H9 (cell line): ENCODE results near the gene HMCES. TPM values are rescaled to one million over a fixed set of nuclear protein-coding genes. Genes with fewer than 3 reads are reported as not detected.

Experiments used
- DNase-seq: peaks from one replicate; pipeline ENCODE4 v3.0.0-alpha.2; 2017
- H2AFZ ChIP-seq: one replicate; pipeline ENCODE4 v1.6.1; 2013; ENCODE audit warnings: mild to moderate bottlenecking, low read length, control low read depth, moderate library complexity
- H2AK5ac ChIP-seq: 2 replicates; pipeline ENCODE4 v1.6.1; 2013; ENCODE audit warnings: low read length, control low read depth, mixed read lengths; ENCODE audit not compliant: insufficient read length
- H2BK120ac ChIP-seq: one replicate; pipeline ENCODE4 v1.6.1; 2013; ENCODE audit warnings: low read depth, mild to moderate bottlenecking, low read length, control low read depth, inconsistent platforms; ENCODE audit not compliant: poor library complexity, severe bottlenecking
- H2BK12ac ChIP-seq: 2 replicates; pipeline ENCODE4 v1.6.1; 2013; ENCODE audit warnings: low read length, control low read depth, mixed read lengths, low read depth; ENCODE audit not compliant: insufficient read length
- H2BK15ac ChIP-seq: 2 replicates; pipeline ENCODE4 v1.6.1; 2013; ENCODE audit warnings: low read depth, low read length, control low read depth
- H2BK20ac ChIP-seq: one replicate; pipeline ENCODE4 v1.6.1; 2013; ENCODE audit warnings: low read depth, mild to moderate bottlenecking, low read length, control low read depth, inconsistent platforms; ENCODE audit not compliant: poor library complexity, severe bottlenecking
- H2BK5ac ChIP-seq: 2 replicates; pipeline ENCODE4 v1.6.1; 2013; ENCODE audit warnings: low read length, control low read depth, mixed read lengths; ENCODE audit not compliant: insufficient read length
- H3K14ac ChIP-seq: 2 replicates; pipeline ENCODE4 v1.6.1; 2013; ENCODE audit warnings: low read length, control low read depth; ENCODE audit not compliant: insufficient read depth
- H3K18ac ChIP-seq: 2 replicates; pipeline ENCODE4 v1.6.1; 2013; ENCODE audit warnings: low read depth, mild to moderate bottlenecking, mixed read lengths, low read length, control low read depth; ENCODE audit not compliant: insufficient read length
- H3K23ac ChIP-seq: 2 replicates; pipeline ENCODE4 v1.6.1; 2013; ENCODE audit warnings: low read length, control low read depth, mixed read lengths, low read depth; ENCODE audit not compliant: insufficient read length
- H3K23me2 ChIP-seq: 2 replicates; pipeline ENCODE4 v1.6.1; 2013; ENCODE audit warnings: low read depth, mild to moderate bottlenecking, mixed read lengths, low read length, control low read depth; ENCODE audit not compliant: insufficient read length, poor library complexity, severe bottlenecking
- H3K27ac ChIP-seq: 2 replicates; pipeline ENCODE4 v1.5.1; 2013; ENCODE audit warnings: low read length, control low read depth, mixed read lengths, low read depth; ENCODE audit not compliant: insufficient read length
- H3K27me3 ChIP-seq: 2 replicates; pipeline ENCODE4 v1.6.1; 2013; ENCODE audit warnings: low read length, control low read depth, inconsistent platforms; ENCODE audit not compliant: insufficient read depth
- H3K4ac ChIP-seq: 2 replicates; pipeline ENCODE4 v1.6.1; 2013; ENCODE audit warnings: low read depth, mild to moderate bottlenecking, control low read depth, inconsistent platforms, low read length, moderate library complexity
- H3K4me1 ChIP-seq: 2 replicates; pipeline ENCODE4 v1.6.1; 2013; ENCODE audit warnings: low read length, control low read depth, inconsistent platforms; ENCODE audit not compliant: insufficient read depth
- H3K4me2 ChIP-seq: 2 replicates; pipeline ENCODE4 v1.6.1; 2013; ENCODE audit warnings: low read length, control low read depth, mixed read lengths; ENCODE audit not compliant: insufficient read length, insufficient read depth
- H3K56ac ChIP-seq: 2 replicates; pipeline ENCODE4 v1.6.1; 2013; ENCODE audit warnings: low read depth, mild to moderate bottlenecking, mixed read lengths, low read length, control low read depth; ENCODE audit not compliant: insufficient read length
- H3K79me1 ChIP-seq: 2 replicates; pipeline ENCODE4 v1.6.1; 2013; ENCODE audit warnings: low read depth, mild to moderate bottlenecking, moderate library complexity, low read length, control low read depth, inconsistent platforms; ENCODE audit not compliant: insufficient read depth, poor library complexity, severe bottlenecking
- H3K79me2 ChIP-seq: 2 replicates; pipeline ENCODE4 v1.6.1; 2013; ENCODE audit warnings: low read length, control low read depth, inconsistent platforms; ENCODE audit not compliant: insufficient read depth
- H3K9ac ChIP-seq: 2 replicates; pipeline ENCODE4 v1.6.1; 2013; ENCODE audit warnings: low read length, control low read depth, mixed read lengths; ENCODE audit not compliant: insufficient read length; ENCODE audit errors: extremely low read depth
- H3K9me3 ChIP-seq: one replicate; pipeline ENCODE4 v1.6.1; 2013; ENCODE audit warnings: low read depth, low read length, inconsistent platforms; ENCODE audit not compliant: control insufficient read depth
- H3T11ph ChIP-seq: one replicate; pipeline ENCODE4 v1.6.1; 2013; ENCODE audit warnings: mild to moderate bottlenecking, low read length, control low read depth, inconsistent platforms
- H4K20me1 ChIP-seq: one replicate; pipeline ENCODE4 v1.6.1; 2013; ENCODE audit not compliant: control insufficient read depth, insufficient read length, insufficient read depth
- H4K5ac ChIP-seq: 2 replicates; pipeline ENCODE4 v1.6.1; 2013; ENCODE audit warnings: low read depth, mild to moderate bottlenecking, mixed read lengths, low read length, control low read depth; ENCODE audit not compliant: insufficient read length
- H4K8ac ChIP-seq: replicated peaks from 2 replicates; pipeline ENCODE4 v1.6.1; 2013; ENCODE audit warnings: low read length, control low read depth, mixed read lengths, low read depth; ENCODE audit not compliant: insufficient read length
- H4K91ac ChIP-seq: 2 replicates; pipeline ENCODE4 v1.6.1; 2013; ENCODE audit warnings: low read depth, mild to moderate bottlenecking, moderate library complexity, mixed read lengths, low read length, control low read depth; ENCODE audit not compliant: insufficient read length
- H3K27ac Mint-ChIP-seq, 3 experiments: 2 replicates in 2 of 3; 3 replicates in 1 of 3; pipeline ENCODE4 v1.8.0; 2020 to 2021; ENCODE audit warnings: mixed read lengths in 3 of 3, mild to moderate bottlenecking in 1 of 3, moderate library complexity in 1 of 3
- H3K27me3 Mint-ChIP-seq: 2 replicates; pipeline ENCODE4 v1.8.0; 2021; ENCODE audit warnings: low read depth, mild to moderate bottlenecking, moderate library complexity, mixed read lengths
- H3K36me3 Mint-ChIP-seq, 3 experiments: 2 replicates in 2 of 3; 3 replicates in 1 of 3; pipeline ENCODE4 v1.8.0; 2020 to 2021; ENCODE audit warnings: low read depth in 3 of 3, mixed read lengths in 3 of 3; ENCODE audit not compliant: insufficient read depth in 1 of 3
- H3K4me1 Mint-ChIP-seq, 2 experiments: 2 replicates each; pipeline ENCODE4 v1.8.0; 2020; ENCODE audit warnings: mixed read lengths in 2 of 2
- H3K4me3 Mint-ChIP-seq, 2 experiments: 2 replicates in 1 of 2; 3 replicates in 1 of 2; pipeline ENCODE4 v1.8.0; 2020 to 2021; ENCODE audit warnings: mild to moderate bottlenecking in 2 of 2, mixed read lengths in 2 of 2, moderate library complexity in 1 of 2
- H3K9me3 Mint-ChIP-seq, 2 experiments: 2 replicates in 1 of 2; 3 replicates in 1 of 2; pipeline ENCODE4 v1.8.0; 2020; ENCODE audit warnings: mild to moderate bottlenecking in 2 of 2, mixed read lengths in 2 of 2, moderate library complexity in 1 of 2
- total RNA-seq: library from RNA; stranded (reverse); gene quantifications from 2 replicates; pipeline ENCODE4 v1.2.1, GENCODE V29; 2021
- TF ChIP-seq, protein P1 (sequence below): fragments of 200-600 bp; sonication (generic); conservative IDR thresholded peaks from 3 replicates; pipeline ENCODE4 v1.8.0; 2021; ENCODE audit warnings: antibody characterized with exemption, mild to moderate bottlenecking

HMCES gene
- total RNA-seq, 1 experiment from 2014 or later = 52.4 TPM

DNA sequence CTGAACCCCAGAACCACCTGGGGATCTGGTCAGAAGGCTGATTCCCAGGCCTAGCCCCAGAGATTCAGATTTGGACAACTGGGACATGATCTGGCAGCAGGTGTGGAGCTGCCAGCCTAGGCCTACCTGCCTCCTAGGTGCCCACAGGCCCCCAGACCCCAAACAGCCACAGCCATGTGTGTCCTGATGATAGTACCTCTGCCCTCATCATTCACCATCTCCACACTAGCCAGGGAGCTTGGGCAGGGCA lies 34.7 kb downstream of the HMCES start:
- Histone ChIP-seq H4K20me1 (no peaks in the 10 kb centered on the region), H2BK120ac (no peak overlapping the region), H3K4me2 (no peak overlapping the region), H4K5ac (no peak overlapping the region), H2BK5ac (no peak overlapping the region), H3K4me1 (no peaks in the 10 kb centered on the region), H2BK20ac (no peak overlapping the region), H2BK15ac (no peak overlapping the region), H3K18ac (no peak overlapping the region), H4K8ac (no peak overlapping the region), H3K9me3 (no peaks in the 10 kb centered on the region), H2BK12ac (no peak overlapping the region), H3T11ph (no peak overlapping the region), H3K23me2 (peaks cover 4% of the 10 kb centered on the region), H2AFZ (no peak overlapping the region), H3K9ac (no peak overlapping the region), H3K79me1 (no peaks in the 10 kb centered on the region), H3K79me2 (no peaks in the 10 kb centered on the region), H3K4ac (no peak overlapping the region), H4K91ac (no peak overlapping the region), H3K27me3 (no peaks in the 10 kb centered on the region), H3K23ac (no peak overlapping the region), H3K27ac (no peak overlapping the region), H3K14ac (no peak overlapping the region), H2AK5ac (no peak overlapping the region), H3K56ac (no peak overlapping the region)
- TF ChIP-seq, protein P1, sequence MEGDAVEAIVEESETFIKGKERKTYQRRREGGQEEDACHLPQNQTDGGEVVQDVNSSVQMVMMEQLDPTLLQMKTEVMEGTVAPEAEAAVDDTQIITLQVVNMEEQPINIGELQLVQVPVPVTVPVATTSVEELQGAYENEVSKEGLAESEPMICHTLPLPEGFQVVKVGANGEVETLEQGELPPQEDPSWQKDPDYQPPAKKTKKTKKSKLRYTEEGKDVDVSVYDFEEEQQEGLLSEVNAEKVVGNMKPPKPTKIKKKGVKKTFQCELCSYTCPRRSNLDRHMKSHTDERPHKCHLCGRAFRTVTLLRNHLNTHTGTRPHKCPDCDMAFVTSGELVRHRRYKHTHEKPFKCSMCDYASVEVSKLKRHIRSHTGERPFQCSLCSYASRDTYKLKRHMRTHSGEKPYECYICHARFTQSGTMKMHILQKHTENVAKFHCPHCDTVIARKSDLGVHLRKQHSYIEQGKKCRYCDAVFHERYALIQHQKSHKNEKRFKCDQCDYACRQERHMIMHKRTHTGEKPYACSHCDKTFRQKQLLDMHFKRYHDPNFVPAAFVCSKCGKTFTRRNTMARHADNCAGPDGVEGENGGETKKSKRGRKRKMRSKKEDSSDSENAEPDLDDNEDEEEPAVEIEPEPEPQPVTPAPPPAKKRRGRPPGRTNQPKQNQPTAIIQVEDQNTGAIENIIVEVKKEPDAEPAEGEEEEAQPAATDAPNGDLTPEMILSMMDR = no peak
- H3K9me3 Mint-ChIP-seq = no peaks in the 10 kb centered on the region; a peak in 2 of 5 replicates
- peaks cover 3% of the 10 kb centered on the region; the same call in 1 of the 2 replicates for H3K27me3 Mint-ChIP-seq
- DNase-seq = no peak
- peak overlapping the region; percentile 83 to 90; a peak in 4 of 5 replicates for H3K4me3 Mint-ChIP-seq
- H3K27ac Mint-ChIP-seq = peak overlapping the region in 1 of 3 experiments; percentile 78; a peak in 2 of 7 replicates
- peaks cover 11 to 20% of the 10 kb centered on the region in 2 experiments for H3K4me1 Mint-ChIP-seq
- peaks cover 0 to 3% (median 3%) of the 10 kb centered on the region in 3 experiments; a peak in 1 of 7 replicates for H3K36me3 Mint-ChIP-seq
